DOHH2 (cell line): ENCODE results near the gene BNC2.

Experiments used
- EZH2phosphoT487 ChIP-seq: fragments of 200-600 bp; sonication (generic); IDR thresholded peaks from 2 replicates; pipeline ENCODE4 v1.6.1; 2017; ENCODE audit warnings: borderline replicate concordance, mild to moderate bottlenecking, antibody characterized with exemption, low read length, moderate library complexity, mixed read lengths
- TF ChIP-seq, protein P1 (sequence below): fragments of 200-600 bp; sonication (generic); IDR thresholded peaks from one replicate; pipeline ENCODE4 v1.5.1; 2014; ENCODE audit warnings: antibody characterized with exemption, mild to moderate bottlenecking, low read depth, low read length; ENCODE audit not compliant: poor library complexity, severe bottlenecking

DNA sequence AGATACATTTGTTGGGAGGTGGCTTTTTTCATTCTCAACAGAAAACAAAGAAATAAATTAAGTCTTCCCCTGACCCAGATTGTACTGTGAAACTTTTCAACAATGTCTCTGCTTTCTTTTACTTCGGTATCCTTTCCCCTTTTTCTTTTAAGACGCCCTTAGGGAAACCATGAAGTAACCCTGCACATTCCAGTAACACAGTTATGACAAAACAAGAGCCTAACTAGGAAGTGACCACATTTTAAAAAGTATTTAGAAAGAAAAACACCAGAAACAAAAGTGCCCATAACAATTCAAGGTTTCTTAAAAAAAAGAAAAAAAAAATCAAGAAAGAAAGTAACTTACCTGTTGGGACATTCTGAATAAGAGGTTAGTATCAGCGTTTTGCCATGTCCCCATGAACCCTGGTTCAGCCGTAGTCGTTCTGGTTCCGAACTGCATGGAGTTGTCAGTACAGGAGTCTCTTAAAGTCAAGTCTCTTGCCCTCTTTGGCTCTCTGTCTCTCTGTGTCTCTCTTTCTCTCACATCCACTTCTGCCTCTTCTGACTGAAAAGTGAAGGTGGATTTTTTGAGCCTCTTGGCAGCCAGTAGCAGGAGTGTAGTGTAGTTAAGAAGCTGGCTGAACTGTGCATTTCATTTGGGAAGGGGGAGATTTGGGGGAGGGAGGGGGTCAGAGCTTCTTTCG lies 142.9 kb downstream of the BNC2 start:
- TF ChIP-seq, protein P1, sequence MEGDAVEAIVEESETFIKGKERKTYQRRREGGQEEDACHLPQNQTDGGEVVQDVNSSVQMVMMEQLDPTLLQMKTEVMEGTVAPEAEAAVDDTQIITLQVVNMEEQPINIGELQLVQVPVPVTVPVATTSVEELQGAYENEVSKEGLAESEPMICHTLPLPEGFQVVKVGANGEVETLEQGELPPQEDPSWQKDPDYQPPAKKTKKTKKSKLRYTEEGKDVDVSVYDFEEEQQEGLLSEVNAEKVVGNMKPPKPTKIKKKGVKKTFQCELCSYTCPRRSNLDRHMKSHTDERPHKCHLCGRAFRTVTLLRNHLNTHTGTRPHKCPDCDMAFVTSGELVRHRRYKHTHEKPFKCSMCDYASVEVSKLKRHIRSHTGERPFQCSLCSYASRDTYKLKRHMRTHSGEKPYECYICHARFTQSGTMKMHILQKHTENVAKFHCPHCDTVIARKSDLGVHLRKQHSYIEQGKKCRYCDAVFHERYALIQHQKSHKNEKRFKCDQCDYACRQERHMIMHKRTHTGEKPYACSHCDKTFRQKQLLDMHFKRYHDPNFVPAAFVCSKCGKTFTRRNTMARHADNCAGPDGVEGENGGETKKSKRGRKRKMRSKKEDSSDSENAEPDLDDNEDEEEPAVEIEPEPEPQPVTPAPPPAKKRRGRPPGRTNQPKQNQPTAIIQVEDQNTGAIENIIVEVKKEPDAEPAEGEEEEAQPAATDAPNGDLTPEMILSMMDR, result no peak
- no peak for TF ChIP-seq EZH2phosphoT487
